HL-60 (cell line): ENCODE data around the gene FABP1.

Source experiments
- DNase-seq, 2 experiments: peaks; one replicate each; pipeline ENCODE4 v3.0.0-alpha.2; 2010 to 2020; ENCODE audit warnings: low read depth in 1 of 2, low spot score in 1 of 2
- H3K27ac ChIP-seq: fragments of 250-450 bp; sonication (Bioruptor Pico); replicated peaks from 2 replicates; pipeline ENCODE4 v1.5.1; 2020; ENCODE audit warnings: mild to moderate bottlenecking, moderate library complexity
- H3K27me3 ChIP-seq: fragments of 250-450 bp; sonication (Bioruptor Pico); 2 replicates; pipeline ENCODE4 v1.5.1; 2021; ENCODE audit warnings: mild to moderate bottlenecking, moderate library complexity; ENCODE audit not compliant: insufficient read depth, poor library complexity, severe bottlenecking
- H3K4me3 ChIP-seq: replicated peaks from 2 replicates; pipeline ENCODE4 v1.5.1; 2011; ENCODE audit warnings: mild to moderate bottlenecking, control low read depth, low read length; ENCODE audit not compliant: insufficient read depth
- CTCF ChIP-seq: IDR thresholded peaks from one replicate; pipeline ENCODE4 v1.5.1; 2011; ENCODE audit warnings: low read length, control low read depth, inconsistent platforms; ENCODE audit not compliant: insufficient read depth
- GABPA ChIP-seq: IDR thresholded peaks from 2 replicates; pipeline ENCODE4 v1.6.1; 2012; ENCODE audit warnings: low read depth
- POLR2AphosphoS5 ChIP-seq: IDR thresholded peaks from 2 replicates; pipeline ENCODE4 v1.6.1; 2012; ENCODE audit warnings: low read depth
- REST ChIP-seq: IDR thresholded peaks from 2 replicates; pipeline ENCODE4 v1.6.1; 2012; ENCODE audit warnings: low read depth; ENCODE audit not compliant: insufficient replicate concordance
- SPI1 ChIP-seq: IDR thresholded peaks from 2 replicates; pipeline ENCODE4 v1.6.1; 2012; ENCODE audit warnings: low read depth, mild to moderate bottlenecking, borderline replicate concordance

FABP1 gene

GRCh38 chr2:88091943-88092342, 35.9 kb downstream of the FABP1 start:
- Histone ChIP-seq H3K27me3 (no peaks in the 10 kb centered on the region), H3K27ac (peak overlapping the region; percentile 78), H3K4me3 (no peak overlapping the region)
- DNase-seq: peak; percentile 65 to 97
- TF ChIP-seq GABPA (no peak), SPI1 (peak; percentile 99), REST (no peak), POLR2AphosphoS5 (peak; percentile 83), CTCF (no peak)

- no peaks in the 10 kb centered on the region for H3K27me3 ChIP-seq
- H3K27ac ChIP-seq: peak overlapping the region; percentile 78
- no peak overlapping the region for H3K4me3 ChIP-seq
- TF ChIP-seq REST: no peak
- TF ChIP-seq POLR2AphosphoS5: no peak
- TF ChIP-seq GABPA: no peak
- no peak for TF ChIP-seq SPI1
- no peak for TF ChIP-seq CTCF
- peak in 1 of 2 experiments; percentile 35 for DNase-seq
Observed at GRCh38 chr2:88090446-88091283, 37.2 kb downstream of the FABP1 start.

DNA sequence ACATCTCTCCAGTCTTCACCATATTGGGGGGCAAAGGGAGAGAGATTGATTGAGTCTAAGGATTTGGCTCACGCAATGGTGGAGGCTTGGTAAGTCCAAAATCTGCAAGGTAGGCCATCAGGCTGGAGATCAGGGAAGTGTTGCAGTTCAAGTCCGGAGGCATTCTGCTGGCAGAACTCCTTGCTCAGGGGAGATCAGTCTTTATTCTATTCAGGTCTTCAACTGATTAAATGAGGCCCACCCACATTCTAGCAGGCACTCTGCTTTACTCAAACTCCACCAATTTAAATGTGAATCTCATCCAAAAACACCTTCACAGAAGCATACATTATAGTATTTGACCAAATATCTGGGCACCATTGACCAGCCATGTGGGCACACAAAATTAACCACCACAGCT, 38.9 kb downstream of the FABP1 start:
- no peak overlapping the region for H3K4me3 ChIP-seq
- H3K27ac ChIP-seq: no peak overlapping the region
- TF ChIP-seq REST (no peak), GABPA (no peak), SPI1 (no peak), POLR2AphosphoS5 (no peak), CTCF (no peak)
- DNase-seq: no peak
- H3K27me3 ChIP-seq: no peaks in the 10 kb centered on the region
